ENCODE data around the gene RTCA. TPM values are rescaled to one million over a fixed set of nuclear protein-coding genes. Genes with fewer than 3 reads are reported as not detected.

The RTCA gene
- total RNA-seq, 1 experiment from 2014 or later: 33.6 TPM

DNA sequence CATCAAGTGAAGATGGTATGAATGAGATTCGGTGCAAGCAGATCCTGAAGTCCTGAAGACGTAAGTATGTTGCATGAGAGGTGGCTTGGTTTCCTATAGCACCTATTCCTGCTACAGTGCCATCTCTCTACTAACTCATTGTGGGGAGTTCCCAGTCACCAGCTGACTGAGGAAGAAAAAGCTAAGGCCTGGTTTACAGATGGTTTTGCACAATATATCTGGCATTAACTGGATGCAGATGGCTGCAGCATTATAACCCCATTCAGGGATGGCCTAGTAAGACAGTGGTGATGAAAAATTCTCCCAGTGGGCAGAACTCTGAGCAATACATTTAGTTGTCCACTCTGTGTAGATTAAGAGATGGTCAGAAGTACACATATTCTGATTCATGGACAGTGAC is 36.7 kb downstream of the RTCA start:
- no peaks in the 10 kb centered on the region for H3K79me1 ChIP-seq (ENCODE audit: insufficient read depth, low read depth, low read length, poor library complexity, severe bottlenecking)
- no peak overlapping the region for H3K23ac ChIP-seq (ENCODE audit: insufficient read length, low read depth, low read length)
- no peak overlapping the region for H2AK5ac ChIP-seq (ENCODE audit: insufficient read length, low read length)
- no peak overlapping the region for H4K5ac ChIP-seq (ENCODE audit: insufficient read length, low read depth, low read length)
- peaks cover 8% of the 10 kb centered on the region; the same call in 1 of the 2 replicates for H3K4me1 ChIP-seq (ENCODE audit: insufficient read depth, low read length)
- no peak overlapping the region for H2AFZ ChIP-seq (ENCODE audit: low read length)
- H3K9me3 Mint-ChIP-seq: no peaks in the 10 kb centered on the region
- H3T11ph ChIP-seq (ENCODE audit: low read length): no peak overlapping the region
- no peak overlapping the region for H3K18ac ChIP-seq (ENCODE audit: insufficient read length, low read depth, low read length)
- H3K4me3 Mint-ChIP-seq: no peak overlapping the region
- H2BK12ac ChIP-seq (ENCODE audit: insufficient read length, low read depth, low read length): no peak overlapping the region
- no peak overlapping the region for H3K14ac ChIP-seq (ENCODE audit: insufficient read depth, low read length)
- no peaks in the 10 kb centered on the region for H3K9me3 ChIP-seq (ENCODE audit: control insufficient read depth, low read depth, low read length)
- no peaks in the 10 kb centered on the region for H3K79me2 ChIP-seq (ENCODE audit: insufficient read depth, low read length)
- H3K27me3 ChIP-seq (ENCODE audit: insufficient read depth, low read length): no peaks in the 10 kb centered on the region
- no peaks in the 10 kb centered on the region for H4K20me1 ChIP-seq (ENCODE audit: control insufficient read depth, insufficient read depth, insufficient read length)
- H3K27ac ChIP-seq (ENCODE audit: insufficient read length, low read depth, low read length): no peak overlapping the region
- H2BK5ac ChIP-seq (ENCODE audit: insufficient read length, low read length): no peak overlapping the region
- H3K36me3 Mint-ChIP-seq (ENCODE audit: insufficient read depth in 1 of 3, low read depth in 3 of 3): peaks cover 0 to 4% (median 0%) of the 10 kb centered on the region in 3 experiments; a peak in 2 of 7 replicates
- no CpG with 5 or more reads among the region's 2 CpGs for WGBS (ENCODE audit: extremely low coverage, insufficient read length, low lambda C conversion rate)
- no peak overlapping the region for H3K56ac ChIP-seq (ENCODE audit: insufficient read length, low read depth, low read length)
- H4K91ac ChIP-seq (ENCODE audit: insufficient read length, low read depth, low read length): no peak overlapping the region
- TF ChIP-seq, protein P1, sequence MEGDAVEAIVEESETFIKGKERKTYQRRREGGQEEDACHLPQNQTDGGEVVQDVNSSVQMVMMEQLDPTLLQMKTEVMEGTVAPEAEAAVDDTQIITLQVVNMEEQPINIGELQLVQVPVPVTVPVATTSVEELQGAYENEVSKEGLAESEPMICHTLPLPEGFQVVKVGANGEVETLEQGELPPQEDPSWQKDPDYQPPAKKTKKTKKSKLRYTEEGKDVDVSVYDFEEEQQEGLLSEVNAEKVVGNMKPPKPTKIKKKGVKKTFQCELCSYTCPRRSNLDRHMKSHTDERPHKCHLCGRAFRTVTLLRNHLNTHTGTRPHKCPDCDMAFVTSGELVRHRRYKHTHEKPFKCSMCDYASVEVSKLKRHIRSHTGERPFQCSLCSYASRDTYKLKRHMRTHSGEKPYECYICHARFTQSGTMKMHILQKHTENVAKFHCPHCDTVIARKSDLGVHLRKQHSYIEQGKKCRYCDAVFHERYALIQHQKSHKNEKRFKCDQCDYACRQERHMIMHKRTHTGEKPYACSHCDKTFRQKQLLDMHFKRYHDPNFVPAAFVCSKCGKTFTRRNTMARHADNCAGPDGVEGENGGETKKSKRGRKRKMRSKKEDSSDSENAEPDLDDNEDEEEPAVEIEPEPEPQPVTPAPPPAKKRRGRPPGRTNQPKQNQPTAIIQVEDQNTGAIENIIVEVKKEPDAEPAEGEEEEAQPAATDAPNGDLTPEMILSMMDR (conservative IDR thresholded peaks at IDR 0.05): no peak
- H3K27me3 Mint-ChIP-seq (ENCODE audit: low read depth): no peaks in the 10 kb centered on the region
- no peak overlapping the region for H3K9ac ChIP-seq (ENCODE audit: extremely low read depth, insufficient read length, low read length)
- no peak overlapping the region for H4K8ac ChIP-seq (replicated peaks; ENCODE audit: insufficient read length, low read depth, low read length)
- no peak overlapping the region for H3K4me2 ChIP-seq (ENCODE audit: insufficient read depth, insufficient read length, low read length)
- no peaks in the 10 kb centered on the region for H3K23me2 ChIP-seq (ENCODE audit: insufficient read length, low read depth, low read length, poor library complexity, severe bottlenecking)
- DNase-seq: no peak
- H3K4me1 Mint-ChIP-seq: peaks cover 40 to 47% of the 10 kb centered on the region in 2 experiments
- H3K4ac ChIP-seq (ENCODE audit: low read depth, low read length): no peak overlapping the region
- H2BK20ac ChIP-seq (ENCODE audit: low read depth, low read length, poor library complexity, severe bottlenecking): no peak overlapping the region
- no peak overlapping the region for H2BK120ac ChIP-seq (ENCODE audit: low read depth, low read length, poor library complexity, severe bottlenecking)
- no peak overlapping the region for H3K27ac Mint-ChIP-seq
- H2BK15ac ChIP-seq (ENCODE audit: low read depth, low read length): no peak overlapping the region
